HG03108 (cell line): ENCODE measurements around the gene EBF3.

Experiments used
- ATAC-seq: cut with Tn5 transposase; IDR thresholded peaks from one replicate; pipeline ENCODE4 v1.9.1; 2021; ENCODE audit warnings: moderate library complexity; ENCODE audit not compliant: unreplicated experiment

EBF3 gene, protein sequence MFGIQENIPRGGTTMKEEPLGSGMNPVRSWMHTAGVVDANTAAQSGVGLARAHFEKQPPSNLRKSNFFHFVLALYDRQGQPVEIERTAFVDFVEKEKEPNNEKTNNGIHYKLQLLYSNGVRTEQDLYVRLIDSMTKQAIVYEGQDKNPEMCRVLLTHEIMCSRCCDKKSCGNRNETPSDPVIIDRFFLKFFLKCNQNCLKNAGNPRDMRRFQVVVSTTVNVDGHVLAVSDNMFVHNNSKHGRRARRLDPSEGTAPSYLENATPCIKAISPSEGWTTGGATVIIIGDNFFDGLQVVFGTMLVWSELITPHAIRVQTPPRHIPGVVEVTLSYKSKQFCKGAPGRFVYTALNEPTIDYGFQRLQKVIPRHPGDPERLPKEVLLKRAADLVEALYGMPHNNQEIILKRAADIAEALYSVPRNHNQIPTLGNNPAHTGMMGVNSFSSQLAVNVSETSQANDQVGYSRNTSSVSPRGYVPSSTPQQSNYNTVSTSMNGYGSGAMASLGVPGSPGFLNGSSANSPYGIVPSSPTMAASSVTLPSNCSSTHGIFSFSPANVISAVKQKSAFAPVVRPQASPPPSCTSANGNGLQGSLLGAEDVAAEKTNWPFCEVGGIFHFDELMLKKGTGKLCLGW

DNA sequence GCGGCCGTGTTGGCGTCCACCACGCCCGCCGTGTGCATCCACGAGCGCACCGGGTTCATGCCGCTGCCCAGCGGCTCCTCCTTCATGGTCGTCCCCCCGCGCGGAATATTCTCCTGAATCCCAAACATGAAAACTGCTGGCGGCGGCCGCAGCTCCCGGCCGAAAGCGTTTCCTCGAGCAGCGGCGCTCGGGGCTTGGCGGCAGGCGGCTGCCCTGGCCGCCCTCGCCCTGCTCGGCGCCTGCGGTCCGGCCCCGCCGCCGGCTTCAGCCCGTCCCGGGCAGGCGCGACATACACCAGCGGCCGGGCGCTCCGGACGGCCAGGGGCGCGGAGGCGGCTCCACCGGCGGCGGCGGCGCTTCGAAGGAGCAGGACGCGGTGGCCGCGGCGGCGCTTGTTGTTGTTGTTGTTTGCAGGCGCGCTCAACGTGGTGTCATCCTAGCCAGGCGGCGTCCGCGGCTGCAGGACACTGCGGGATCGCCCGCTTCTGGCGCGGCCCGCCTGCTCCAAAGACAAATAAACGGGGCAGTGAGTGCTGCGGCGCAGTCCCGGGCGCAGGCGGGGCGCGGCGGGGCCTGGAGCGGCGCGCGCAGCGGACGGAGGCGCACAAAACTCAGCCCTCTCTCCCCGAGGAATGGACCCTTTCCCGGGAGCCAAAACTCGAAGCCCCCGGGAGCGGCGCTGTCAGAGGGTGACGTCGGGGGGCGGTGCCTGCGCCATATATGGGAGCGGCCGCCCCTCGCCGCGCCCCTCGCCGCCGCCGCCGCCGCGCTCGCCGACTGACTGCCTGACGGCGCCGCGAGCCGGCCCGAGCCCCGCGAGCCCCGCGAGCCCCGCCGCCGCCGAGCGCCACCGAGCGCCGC is at the start of gene EBF3:
Gene EBF3 (minus strand): TSS at position 634 of the 861 bp plus-strand sequence. CDS start 506 bp downstream, at position 128.
- ATAC-seq = no peak

DNA sequence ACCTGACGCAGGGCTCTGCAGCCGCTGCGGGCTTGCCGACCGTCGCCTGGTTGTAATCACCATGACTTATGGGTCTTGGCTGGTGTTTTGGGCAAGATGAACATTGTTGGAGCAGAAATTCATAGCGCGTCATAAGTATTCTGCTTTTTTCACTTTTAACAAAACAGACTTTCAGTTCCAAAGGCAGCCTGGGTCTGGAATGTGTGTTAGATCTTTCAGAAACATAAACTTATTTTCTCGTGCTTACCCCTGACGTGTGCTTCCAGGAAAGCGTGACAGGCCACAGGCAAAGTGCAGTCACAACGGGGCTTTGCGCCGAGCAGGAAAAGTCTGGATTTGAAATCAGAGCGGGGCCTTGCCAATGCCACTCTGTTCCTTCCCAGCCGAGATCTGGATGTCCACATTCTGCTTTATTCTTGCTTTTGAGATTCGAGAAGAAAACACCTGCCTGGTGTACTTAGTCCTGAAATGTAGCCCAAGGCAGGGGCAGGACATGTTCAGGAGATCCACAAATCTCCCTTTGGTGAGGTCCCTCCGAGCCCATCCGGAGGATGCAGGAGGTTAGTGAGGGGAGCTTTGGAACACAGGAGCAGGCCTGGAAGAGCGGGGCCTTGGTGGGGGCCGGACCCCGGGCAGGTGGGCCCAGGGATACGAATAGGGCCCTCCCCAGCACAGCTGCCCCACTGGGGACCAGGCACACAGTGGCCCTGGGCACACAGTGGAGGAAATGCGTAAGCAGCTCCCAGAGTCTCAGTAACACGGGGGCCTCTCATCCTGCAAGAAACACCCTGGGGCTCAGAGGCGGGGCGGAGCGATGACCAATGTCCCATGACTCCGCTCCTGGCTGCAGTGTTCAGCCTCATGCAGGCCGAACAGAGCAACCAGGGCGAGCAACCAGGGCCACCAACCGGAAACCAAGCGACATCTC is 49.5 kb upstream of the EBF3 start:
- ATAC-seq = no peak

DNA sequence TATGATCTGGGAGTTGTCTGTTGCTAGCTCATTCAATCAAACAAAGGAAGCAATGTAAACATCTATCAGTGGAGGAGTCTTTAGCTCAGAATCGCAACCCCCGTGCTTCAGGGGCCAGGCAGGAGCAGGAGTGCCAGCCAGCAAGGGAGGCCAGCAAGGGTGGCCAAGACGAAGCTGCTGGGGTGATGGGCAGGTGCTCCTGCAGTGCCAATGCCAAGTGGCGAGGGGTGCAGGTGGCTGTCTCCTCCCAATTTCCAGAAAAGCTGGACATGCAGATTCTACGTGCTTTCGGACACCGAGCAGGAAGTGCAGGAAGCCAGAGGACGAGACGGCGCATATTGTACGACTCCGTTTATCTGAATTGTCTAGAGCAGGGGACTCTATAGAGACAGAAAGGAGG is 48.1 kb upstream of the EBF3 start:
- no peak for ATAC-seq

DNA sequence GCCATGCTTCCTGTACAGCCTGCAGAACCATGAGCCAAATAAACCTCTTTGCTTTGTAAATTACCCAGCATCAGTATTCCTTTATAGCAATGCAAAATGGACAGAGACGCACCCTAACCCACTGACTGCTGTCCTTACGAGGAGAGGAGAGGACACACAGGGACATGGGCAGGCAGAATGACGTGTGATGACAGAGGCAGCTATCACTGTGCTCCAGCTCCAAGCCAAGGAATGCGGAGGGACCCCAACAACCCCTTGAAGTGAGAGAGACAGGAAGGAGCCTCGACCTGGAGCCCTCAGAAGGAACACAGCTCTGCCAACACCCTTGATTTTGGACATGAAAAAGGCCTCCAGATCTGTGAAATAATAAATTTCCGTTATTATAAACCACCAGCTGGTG is 46.6 kb upstream of the EBF3 start:
- ATAC-seq = no peak

DNA sequence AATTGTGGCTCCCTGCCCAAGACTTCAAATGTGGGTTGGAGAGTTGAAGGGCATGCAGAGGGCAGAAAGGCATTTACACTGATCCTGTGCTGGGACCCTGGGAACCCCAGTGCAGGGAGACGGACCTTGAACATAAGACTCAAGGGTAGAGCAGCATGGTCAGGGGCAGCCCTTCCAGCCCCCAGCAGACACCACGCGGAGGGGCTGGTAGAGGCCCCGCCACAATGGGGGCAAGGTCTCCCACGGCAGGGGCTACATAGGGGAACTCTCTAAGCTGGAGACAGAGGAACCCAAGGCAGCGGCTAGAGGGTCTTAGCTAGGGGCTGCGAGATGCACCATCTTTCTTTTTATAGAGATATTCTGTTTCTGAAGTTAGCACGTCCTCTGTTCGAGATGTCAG is 45.2 kb upstream of the EBF3 start:
- ATAC-seq = no peak

DNA sequence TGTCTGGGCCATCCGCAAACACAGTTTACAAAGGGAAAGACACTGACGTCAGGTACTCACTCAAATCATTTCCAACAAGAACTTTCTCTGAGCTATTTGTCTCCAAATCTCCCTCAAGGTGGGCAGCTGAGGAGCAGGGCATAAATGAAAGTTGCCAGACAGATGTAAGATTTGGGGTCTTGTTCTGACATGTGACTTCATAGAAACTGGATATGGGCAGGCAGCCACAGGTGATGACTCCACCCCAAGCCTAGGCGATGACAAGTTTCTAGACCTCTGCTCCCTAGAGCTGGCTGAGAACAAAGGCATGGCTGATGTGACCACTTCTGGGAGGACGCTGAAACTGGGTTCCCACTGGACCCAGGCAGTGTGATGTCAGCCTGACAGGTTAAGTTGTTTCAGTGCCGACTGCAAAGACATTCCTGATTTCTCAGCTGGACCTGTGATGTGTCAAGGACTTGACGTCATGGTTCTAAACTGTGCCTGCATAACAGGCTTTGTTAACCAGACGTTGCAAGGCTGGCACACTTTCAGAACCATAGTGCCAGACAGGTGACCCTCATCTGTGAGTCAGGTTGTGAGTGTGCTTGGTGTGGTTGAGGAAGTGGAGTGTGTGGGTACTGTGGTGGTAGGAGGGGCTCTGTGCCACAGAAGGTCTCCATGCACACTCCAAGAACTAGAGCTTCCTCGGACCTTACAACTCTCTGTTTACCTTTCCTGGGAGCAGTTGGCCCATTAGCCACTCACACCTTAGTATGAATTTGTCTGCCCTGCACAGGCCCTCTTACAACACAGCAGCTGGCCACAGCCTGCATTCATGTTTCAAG is 39.9 kb upstream of the EBF3 start:
- no peak for ATAC-seq

DNA sequence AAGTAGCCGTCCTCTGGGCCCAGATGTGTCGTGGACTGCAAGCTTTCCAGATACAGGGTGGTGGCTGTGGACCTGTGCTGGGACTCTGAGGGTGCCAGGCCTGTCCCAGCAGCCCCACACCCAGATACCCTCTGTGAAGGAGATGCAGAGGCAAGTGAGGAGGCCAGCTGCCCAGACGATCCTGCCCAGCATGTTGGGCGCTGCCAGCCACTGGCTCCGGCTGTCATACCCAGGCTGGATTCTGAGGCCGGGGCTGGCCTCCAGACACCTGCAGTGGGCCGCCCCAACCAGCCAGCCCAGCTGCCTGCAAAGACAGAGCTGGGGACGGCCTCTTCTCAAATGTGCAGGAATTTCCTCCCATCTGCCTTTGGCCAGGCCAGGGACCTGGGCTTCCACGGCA is 39.1 kb upstream of the EBF3 start:
- ATAC-seq = no peak

DNA sequence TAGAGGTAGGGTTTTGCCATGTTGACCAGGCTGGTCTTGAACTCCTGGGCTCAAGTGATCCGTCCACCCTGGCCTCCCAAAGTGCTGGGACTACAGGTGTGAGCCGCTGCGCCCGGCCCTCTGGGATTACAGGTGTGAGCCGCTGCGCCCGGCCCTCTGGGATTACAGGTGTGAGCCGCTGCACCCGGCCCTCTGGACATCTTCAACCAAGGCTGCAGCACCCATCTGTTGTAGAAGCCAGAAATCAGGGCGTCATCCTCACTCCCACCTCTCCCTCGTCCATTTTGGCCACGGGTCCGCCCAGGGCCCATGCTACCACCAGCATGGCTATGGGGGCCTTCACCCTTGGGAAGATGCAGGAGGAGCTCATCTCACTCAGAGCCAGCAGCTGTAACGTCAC is 38.5 kb upstream of the EBF3 start:
- ATAC-seq = no peak

DNA sequence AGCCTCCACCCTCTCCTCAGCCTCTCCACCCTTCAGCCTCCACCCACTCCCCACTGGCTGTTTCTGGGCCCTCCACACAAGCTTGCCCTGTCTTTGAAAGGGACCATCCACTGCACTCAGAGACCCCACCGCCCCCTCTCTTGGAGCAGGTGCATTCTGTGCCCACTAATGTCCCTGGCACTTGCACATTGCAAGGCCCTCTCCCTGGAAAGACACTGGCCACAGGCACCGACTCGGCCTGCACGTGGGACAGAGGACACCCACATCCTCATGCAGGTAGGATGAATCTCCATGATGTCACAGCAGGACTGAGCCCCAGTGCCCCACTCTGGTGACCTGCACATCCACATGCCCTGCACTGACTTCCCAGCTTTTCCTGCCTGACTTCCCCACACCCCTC is 36.8 kb upstream of the EBF3 start:
- ATAC-seq = no peak

DNA sequence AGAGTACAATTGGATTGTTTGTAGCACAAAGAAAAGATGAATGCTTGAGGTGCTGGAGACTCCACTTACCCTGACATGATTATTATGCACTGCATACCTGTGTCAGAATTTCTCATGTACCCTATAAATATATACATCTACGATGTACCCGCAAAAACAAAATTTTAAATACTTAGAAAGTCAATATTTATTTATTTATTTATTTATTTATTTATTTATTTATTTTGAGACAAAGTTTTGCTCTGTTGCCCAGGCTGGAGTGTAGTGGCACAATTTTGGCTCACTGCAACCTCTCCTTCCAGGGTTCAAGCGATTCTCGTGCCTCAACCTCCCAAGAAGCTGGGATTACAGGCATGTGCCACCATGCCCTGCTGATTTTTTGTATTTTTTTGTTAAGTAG is 35.1 kb upstream of the EBF3 start:
- no peak for ATAC-seq

DNA sequence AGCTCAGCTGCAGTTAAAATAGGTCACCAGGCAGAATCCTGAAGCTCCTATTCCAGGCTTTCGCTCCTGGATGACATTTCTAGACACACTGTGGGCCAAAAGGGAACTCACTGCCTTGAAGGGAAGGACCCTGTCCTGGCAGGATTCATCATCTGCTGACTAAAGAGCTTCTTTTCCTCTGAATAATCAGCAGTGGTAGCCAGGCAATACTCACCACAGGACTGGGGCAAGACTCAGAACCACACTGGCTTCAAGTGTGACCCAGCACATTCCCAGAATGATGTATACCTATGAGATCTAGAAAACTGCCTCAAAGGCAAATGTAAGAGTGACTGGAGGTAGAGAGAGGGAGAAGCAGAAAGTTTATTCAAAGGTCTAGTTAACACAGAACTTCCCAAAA is 29.5 kb upstream of the EBF3 start:
- no peak for ATAC-seq

DNA sequence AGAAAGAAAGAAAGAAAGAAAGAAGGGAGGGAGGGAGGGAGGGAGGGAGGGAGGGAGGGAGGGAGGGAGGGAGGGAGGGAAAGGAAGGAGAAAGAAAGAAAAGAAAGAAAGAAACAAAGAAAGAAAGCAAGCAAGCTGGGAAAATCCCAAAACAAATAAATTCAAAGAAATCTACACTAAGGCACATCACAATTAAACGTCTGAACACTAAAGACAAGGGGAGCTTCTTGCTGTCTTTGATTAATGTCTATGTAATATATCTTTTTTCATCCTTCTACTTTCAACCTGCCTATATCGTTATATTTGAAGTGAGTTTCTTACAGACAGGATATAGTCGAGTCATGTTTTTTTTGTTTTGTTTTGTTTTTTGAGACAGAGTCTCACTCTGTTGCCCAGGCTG is 28.3 kb upstream of the EBF3 start:
- ATAC-seq = no peak

DNA sequence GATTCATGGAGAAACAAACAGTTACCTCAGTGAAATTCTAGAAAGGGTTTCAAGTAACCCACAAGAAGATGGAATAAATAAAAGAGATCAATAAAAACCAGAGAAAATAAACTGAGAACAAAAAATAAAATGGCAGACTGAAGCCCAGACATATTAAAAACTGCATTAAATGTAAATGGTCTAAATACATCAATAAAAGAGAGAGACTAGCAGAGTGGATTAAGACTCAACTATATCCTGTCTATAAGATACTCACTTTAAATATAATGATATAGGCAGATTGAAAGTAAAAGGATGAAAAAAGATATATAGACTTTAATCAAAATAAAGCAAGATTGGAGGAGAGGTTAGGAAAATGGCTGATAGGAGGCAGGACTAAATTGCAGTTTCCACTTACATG is 18.8 kb upstream of the EBF3 start:
- no peak for ATAC-seq

DNA sequence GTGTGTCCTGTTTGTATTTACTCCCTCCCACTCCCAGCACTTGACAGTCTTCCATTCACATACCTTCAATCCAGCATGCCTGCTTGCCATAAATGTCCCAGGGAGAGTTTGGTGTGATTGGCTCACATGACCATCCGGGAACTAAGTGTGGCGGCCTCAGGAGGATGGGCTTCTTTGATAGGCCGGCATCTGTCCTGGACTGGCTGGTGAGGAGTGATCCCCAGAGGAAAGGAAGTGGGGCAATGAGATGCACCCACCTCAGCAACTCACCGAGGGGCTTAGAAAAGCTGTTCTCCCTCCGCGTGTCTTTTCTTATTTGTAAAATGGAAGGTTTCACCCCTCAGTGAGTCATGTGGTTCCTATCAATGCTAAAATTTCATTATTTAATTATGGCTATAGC is 14.9 kb upstream of the EBF3 start:
- ATAC-seq = no peak

DNA sequence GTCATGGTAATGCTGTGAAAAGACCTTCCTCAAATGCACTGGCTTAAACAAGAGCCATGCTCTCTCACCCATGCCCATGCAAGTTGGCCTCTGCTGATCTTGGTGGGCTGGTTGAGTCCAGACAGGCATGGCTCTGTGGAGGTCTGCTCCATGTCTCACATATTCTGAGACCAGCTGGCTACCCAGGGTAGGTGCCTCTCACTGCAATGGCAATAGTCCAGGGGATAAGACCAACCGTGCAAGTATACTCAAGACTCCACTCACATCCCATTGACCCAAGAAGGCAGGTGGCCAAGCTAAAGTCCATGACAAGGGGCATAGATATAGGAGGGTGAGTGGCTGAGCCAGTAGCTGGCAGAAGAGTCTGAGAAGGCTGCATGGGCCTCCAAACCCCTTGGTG is 14.2 kb upstream of the EBF3 start:
- no peak for ATAC-seq

DNA sequence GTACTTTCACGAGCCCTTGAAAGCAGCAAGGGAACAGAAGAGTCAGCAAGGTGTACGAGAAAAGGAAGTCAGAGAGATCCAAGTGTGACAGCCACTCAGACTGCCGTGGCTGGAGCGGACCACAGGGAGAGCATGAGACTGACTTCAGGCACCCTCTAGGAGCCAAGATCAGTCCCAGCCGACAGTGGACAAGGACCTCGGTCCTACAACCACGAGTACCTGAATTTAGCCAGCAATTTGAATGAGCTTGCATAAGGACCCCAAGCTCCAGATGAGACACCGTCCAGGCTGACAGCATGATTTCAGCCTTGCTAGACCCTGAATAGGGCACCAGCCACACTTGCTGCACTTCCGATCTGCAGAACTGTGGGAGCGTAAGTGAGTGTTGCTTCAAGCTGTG is 13.7 kb upstream of the EBF3 start:
- no peak for ATAC-seq

DNA sequence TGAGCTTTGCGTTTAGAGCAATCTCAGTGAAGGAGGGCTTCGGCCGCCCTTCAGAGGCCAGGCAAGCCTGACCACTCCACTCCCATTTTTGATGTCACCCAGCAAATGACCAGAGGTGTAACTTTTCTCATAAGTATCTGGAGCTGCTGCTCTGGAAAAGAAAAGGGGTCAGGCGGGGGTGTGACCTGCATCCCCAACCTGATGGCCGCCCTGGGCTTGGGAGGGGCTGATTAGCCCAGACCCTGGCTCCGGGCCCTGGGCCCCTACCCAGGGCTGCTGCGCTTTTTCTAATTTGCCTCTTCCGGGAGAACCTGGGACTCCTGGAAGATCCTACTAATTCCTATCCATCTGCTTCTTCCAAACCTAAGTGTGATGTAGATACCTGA is 9.6 kb upstream of the EBF3 start:
- no peak for ATAC-seq

DNA sequence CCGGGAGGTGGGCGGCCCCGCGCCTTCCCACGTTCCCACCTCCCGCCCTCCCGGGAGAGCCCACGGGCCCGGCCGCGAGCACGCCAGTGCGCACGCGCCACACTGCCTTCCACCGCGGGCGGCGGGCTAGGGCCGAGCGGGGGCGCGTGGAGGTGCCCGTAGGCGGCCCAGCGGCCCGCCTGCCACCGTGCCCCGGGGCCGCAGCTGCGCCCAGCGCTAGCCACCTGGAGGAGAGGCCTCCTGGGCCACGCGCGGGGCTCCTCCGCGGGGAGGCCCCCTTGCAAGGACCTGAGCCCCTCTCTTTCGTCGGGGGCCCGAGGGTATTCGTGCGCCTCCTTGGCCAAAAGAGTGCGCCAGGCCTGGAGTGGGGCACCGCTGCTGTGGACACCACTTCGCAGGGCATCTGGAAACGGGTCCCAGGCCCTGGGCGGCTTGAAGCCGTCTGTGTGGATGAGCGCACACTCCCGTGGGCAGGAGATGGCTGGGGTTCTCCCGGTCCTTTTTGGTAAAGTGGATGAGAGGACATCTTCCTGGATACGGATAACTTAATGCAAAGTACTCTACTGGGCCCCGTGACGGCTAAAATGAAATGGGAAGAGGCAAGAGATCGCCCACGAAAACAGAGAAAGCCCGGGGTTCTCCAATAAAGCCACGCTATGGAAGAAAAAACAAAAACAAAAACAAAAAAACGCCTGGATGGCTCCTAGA is 9.0 kb upstream of the EBF3 start:
- ATAC-seq = no peak
